EL (cell line): Measurements from ENCODE around the gene RARB.

ENCODE experiments used
- DNase-seq: peaks from one replicate; pipeline ENCODE4 v3.0.0-alpha.2; 2016

Gene RARB

DNA sequence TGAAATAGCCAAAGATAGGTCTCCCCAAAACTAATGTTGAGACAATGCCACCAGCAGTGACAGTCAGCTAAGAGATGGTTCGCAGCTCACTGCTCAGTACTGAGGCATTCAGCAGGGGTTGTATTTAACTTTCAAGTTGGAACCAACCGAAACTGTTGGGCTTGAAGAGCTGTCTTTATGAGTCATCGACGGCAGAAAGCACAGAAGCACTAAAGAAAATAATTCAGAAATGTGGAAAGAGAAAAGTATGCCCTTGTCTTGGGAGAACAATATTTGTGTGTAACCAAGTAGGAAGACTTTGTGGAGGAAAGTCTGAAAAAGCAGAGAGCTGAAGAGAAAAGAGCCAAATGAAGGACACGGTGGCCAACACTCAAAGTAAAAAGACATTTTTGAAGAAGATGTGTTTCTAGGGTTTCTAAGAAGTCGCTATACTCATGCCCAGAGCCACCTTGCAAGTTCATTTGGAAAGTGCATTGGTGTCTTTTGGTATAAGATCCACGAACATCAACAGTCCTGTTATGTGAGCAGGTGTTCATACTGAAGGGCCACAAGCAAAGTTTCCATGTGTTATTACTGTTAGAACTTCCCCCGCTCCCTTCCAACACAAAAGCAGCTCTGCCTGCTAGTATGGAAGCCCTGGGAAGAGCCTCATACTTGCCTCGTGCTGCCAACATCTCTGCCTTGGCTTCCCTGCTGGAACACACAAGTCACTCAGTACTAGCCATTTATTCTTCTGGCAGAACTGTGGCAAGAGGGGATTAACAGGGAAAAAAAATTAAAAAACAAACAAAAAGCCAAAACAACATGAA is 4.1 kb upstream of the RARB start:
- peak; percentile 55 for DNase-seq

DNA sequence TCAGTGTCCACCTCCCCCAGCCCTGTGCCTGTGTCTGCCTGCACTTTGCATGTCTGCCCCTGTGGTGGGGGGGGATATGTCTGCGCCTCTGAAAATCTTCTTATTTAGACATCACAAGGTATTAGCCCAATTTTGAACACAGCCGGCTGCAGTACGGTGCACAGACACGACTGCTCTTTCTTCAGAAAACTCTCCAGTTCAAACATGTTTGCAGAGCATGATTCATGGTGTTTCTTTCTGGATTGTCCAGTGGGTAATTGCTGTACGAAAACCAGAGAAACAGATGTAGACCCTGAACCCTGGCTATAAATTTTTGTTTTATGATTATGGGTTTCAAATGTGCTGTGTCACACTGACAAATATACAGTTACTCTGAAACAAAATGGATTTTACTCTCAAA is 3.4 kb upstream of the RARB start:
- DNase-seq, result peak; percentile 36

DNA sequence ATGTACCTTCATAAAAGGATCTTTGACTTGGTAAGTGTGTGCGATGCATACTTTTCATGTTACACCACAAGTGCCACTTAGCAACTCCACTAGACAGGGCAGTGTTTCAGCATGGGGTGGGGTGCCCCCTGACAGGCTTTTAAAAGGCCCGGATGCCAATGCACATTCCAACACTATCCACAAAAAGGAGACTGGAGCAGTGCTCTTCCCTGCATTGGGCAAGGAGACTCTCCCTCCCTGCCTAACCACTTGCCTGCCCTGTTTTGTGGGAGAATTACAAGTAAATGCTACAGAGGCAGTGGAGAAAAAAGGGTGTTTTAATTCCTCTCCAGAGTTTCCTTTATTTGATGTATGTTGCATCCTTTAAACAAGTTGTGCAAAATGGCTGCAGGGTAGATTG is 1.7 kb upstream of the RARB start:
- peak; percentile 63 for DNase-seq

DNA sequence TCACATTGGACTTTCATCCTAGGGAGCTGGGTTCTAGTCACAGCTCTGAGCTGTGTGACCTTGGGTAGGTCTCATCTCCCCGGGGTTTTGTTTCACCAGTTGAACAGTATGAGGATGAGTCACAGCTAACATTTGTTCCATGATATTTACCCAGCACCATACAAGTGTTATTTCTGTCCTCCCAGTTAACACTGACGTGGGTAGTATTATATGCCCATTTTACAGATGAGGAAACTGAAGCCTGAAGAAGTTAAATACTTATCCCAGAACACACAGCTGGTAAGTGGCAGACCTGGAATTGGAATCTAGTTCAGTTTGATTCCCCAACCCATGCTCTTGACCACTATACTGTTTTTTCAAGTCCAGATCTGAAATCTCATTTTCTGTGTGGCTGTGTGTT is 908 bp upstream of the RARB start:
- peak; percentile 28 for DNase-seq

DNA sequence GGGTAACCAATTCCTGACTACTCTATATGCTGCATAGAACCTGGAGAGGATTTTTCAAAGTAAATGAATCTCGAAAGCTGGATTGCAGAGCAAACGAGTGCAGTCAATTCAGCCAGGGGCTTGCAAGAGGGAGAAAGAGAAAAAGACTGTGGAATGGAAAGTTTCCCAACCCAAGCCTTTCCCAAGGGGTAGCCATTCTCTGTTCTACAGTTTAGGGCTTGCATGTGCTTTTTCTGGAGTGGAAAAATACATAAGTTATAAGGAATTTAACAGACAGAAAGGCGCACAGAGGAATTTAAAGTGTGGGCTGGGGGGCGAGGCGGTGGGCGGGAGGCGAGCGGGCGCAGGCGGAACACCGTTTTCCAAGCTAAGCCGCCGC is 511 bp upstream of the RARB start:
- DNase-seq, result peak; percentile 5

DNA sequence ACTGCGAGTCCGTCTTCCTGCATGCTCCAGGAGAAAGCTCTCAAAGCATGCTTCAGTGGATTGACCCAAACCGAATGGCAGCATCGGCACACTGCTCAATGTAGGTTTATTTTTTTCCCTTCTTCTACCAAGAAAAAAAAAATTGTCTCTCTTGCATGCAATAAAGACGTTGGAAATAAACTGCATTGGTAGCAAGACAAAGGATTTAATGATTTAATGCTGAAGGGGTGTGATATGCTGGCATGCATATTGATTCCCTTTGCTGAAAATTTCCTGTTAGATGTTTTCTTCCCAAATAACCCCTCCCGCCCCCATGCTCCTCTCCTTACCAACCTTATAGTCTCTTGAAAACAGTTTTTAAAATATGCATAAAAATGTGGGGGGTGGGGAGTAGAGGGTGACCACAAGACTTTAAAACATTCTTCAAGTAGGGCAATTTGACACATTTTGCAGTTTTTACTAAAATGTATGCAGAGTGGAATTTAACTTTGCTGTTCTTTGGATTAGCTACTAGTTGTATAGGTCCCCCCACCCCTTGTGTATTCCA is 799 bp downstream of the RARB start:
- DNase-seq, result no peak

DNA sequence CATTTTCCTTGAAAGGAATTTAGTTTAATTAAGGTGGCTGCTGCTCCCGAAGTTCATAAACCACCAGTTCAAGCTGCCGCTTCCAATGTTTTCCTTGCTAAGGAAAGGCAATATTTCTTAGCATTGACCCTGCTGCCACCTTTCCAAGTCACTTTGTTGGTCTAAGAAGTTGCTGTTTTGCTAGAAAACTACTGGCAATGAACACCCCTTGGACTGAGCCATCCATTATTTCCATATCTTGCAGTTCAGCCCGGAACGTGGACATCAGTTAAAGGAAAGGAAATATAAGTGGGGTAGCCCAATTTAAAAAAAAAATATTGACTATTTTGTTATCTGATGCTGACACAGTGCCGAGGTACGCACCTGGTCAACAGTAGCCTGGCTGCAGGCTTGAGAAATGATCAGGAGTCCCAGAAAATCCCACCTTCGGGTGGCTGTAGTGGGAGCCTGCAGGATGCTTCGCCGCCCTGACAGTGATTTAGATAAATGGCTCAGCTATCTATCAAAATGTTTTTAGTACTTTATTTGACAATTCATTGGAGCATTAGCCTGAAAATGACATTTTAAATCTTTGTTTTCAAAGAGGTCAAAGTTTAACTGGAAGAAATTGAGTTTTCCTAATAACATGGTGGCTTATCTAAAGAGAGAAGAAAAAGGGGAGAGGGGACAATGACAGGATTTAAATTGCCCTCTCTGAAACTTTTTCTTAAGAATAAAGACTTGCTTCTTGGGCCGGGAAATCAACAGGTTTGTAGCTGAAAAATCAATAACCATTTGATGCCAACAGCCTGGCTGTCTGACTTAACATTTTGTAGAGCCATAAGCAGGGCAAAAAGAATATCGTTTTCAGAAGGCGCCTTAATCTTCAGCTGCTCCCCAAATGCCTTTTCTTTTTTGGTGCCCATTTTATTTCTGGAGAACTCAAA is 1.6 kb downstream of the RARB start:
- DNase-seq, result no peak

DNA sequence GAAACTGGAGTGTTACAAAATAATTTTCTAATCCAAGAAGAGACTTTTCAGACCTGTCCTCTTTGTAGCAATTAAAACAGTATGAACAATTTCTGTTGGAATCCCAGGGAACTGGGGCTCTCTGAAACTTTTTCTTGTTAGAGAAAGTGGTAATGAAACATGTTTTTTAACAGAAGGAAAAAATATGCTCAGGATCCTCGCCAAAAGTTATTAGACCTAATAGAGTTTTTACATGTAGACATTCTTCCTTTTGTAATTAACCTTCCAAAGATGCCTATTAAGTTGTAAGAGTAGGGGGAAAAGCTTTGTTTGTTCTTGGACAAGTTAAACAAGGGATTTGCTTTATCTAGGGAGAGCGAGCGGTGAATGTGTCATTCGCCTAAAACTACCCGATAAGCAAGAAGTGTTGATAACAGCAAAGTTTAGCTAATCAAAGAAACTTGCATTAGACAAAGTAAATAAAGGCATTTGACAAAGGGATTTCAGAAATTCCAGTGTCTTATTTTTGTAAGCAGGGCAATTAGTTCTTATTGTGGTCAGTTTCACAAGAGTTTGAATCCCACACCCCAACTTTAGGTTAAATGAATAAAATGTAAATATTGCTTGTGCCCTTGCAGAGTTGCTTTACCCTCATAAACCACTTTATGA is 2.3 kb downstream of the RARB start:
- no peak for DNase-seq

DNA sequence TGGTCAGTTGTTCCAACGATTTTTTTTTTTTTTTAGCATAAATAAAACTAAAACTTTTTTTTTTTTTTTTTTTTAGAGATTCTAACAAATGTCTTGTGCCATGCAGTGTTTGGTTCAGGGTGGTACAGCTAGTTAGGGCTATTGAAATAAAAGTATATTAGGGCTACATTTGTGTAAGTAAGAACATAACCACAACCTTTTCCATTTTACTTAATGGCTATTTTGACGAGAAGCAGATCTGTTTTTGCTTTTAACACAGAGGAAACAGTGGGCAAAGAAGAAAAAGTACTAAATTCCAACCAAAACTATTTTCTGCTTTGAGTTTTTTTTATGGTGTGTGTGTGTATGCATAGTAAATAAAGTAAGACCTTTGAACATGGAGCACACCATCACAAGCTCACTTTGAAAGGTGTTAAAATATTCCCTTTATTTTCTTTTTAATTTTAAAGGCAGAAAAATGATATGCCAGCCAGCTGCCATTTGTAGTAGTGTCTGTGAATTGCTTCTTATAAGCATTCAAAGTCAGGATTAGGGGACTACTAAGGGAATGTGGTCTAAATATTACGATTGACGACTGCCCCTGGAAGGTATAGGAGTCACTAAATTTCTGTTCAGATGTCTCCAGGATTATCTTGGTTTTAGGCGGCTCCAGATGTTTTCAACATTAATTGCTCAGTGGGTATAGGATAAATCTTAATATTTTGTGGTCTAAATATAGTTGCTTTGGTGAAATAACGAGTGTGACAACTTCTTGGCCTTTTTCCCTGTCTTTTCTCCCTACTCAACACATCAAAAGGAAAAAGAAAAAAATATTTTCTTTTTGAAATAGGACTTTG is 3.1 kb downstream of the RARB start:
- DNase-seq, result no peak

DNA sequence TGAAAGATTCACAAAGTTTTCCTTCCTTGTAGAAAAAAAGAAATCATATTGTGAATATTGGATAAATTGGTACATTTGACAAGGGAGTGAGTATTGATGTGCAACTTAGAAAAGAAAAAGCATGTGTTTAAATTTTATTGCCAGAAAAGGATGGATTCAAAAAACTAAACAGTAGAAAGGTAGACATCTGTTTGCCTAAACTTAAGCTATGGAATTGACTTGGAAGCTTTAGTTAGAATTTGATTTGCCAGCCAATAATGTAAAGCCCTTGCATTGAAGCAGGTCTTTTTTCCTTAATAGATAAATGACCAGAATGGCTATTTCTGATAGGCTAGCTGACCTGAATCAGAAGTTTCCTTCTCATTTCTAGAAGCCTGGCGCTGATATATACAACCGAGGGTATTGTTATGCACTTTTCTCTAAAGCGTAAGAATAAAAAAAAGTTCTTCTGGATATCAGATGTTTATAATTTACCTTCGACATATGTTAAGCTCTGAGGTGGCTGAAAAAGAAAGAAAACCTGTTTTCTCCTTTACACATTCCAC is 4.2 kb downstream of the RARB start:
- no peak for DNase-seq

DNA sequence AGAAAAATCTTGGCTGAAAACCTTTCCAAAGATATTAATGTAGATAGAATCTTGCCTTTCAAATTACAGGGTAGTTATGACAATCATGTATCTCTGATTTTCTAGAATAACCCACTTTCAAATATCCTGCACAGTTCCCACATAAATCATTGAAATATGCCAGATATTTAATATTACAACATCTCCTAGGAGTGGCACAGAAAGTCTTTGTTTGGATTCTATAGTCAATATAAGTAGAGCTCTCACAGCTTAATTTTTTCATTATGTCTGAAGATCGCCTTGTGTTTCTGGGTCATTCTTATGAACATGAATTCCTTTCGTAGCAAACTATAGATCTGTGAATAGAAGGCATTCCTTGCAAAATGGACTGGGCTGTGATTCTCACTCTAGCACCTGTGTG is 5.0 kb downstream of the RARB start:
- no peak for DNase-seq

DNA sequence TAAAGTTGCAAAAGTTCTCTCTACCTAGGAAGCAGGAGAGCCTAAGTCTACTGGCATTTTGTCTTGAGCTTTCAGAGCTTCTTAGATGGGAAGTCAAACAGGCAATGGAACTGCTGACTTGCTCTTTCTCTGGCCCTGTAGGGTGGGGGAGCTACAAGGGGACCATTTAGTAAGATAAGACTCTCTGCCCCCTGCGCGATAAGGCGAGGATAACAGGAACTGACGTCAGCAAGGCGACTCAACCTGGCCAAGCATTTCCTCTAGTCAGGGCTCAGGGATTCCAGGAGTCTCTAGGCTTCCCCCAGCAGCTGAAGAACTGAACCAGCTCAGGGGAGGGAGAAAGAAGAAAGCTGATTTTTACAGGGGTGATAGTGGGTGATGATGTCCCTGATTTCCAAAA is 5.8 kb downstream of the RARB start:
- DNase-seq, result no peak

DNA sequence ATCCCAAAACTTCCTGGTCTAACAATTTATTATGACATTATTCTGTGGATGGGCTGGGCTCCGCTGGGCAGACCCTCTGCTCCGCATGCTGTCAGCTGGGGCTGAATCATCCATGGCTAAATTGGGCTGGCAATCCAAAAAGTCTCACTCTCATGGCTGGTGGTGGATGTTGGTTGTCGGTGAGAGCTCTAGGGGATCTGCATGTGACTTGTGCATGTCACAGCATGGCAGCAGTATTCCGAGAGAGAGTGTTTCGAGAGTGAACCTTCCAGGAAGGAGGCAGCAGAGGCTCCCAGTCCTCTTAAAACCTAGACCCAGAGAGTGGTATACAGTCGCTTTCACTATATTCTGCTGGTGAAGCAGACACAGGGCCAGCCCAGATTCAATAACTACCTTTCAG is 9.9 kb downstream of the RARB start:
- DNase-seq, result no peak

DNA sequence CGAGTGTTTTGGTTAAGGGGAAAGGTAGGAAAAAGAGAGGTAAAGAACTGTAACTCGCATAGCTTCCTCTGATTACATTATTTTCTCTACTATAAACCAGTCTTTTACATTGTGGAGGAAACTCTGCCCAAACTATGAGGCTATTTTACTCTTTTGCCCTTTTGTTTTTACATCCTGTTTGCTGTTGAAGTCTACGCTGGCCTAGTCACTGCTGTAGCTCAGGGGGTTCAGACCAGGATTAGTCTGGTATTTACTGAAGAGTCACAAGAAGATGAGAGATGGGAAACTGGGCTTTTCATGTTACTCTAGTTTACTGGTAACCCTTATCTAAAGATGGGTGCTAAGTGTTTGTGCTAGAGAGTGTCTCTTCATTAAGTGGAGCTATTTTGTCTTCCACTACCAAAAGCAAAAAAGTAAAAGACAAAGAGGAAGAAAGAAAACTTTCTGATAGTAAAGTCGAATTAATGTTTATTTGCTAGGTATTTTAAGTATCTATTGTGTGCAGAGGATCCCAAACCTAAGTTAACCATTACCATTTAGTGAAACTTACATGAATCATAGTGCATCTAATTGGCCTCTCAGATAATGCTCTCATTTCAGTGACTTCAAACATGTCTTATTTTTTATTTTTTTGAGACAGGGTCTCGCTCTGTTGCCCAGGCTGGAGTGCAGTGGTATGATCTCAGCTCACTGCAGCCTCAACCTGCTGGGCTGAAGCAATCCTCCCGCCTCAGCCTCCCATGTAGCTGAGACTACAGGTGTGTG is 10.9 kb downstream of the RARB start:
- no peak for DNase-seq

DNA sequence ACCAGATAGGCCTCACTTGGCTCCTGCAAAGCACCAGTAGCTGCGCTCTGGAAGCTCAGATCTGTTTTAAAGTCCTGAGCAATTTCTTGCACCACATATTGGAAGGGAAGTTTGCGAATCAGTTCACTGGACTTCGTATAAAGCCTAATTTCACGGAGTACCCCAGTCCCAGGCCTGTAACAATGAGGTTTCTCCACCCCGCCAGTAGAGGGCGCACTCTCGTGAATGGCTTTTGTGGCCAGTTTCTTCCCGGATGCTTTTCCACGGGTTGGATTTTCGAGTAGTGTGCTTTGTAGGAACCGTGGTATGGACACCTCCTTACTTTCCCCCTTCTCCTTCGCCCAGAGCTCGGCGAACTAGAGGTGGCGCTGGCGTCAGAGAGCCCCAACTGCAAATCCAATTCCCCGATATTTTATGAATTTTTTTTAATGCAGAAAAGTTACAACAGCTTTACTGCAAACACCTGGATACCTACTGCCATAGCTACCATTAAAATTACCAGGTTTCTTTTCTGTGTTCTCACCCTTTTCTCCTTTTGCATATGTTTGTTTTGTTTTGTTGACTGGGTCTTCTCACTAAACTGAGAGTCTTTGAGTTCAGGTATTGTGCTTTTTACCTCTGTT is 13.3 kb downstream of the RARB start:
- no peak for DNase-seq

DNA sequence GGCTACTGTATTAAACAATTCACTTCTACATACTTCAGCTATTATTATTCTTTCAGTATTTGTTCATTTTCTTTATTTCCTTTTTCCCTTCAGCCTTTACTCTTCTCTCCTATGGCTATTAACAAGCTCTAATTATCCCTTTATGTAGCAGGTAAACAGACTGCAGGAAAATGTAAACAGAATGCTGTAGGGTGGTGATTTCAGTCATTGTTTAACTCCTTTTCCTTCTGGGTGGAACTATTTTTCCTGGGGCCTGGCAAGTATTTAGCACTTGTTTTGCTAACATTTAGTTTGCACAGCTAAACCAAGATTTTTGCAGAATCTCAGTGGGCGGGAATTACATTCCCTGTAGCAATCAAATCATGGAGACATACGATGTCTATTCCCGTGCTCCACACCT is 14.4 kb downstream of the RARB start:
- no peak for DNase-seq

DNA sequence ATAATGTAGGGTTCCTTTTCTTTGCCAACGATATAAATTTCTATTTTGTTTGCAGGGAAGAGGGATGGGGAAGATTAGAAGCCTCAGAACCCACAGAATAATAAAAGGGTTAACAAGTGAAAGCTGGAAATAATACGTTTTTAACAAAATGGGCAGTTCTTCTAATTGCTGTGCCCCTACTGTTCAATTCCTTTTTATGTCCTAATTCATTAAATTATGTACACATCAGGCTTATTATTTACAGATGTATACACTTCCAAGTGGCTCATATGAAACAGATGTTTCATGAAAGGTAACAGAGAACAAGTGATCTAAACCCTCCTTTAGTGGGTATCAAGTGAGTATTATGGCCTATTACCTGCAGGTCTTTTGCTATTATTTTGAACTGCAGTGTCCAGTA is 16.2 kb downstream of the RARB start:
- no peak for DNase-seq

DNA sequence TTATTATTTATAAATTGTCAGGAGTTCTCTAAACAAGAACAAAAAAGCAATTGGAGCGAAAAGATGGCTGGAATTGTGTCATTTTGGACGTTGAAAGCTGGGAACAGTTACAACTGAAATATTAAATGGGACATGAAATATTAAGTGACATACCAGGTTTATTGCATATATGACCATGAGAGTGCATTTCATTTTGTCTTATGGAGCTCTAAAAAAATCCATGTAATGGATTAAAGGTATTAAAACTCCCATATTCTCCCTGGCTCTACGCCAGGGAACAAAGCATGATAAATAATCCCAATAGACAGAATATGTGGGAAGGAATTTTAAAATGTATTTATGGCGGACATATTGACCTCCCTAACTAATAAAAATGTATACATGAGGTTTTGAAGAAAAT is 17.7 kb downstream of the RARB start:
- no peak for DNase-seq

DNA sequence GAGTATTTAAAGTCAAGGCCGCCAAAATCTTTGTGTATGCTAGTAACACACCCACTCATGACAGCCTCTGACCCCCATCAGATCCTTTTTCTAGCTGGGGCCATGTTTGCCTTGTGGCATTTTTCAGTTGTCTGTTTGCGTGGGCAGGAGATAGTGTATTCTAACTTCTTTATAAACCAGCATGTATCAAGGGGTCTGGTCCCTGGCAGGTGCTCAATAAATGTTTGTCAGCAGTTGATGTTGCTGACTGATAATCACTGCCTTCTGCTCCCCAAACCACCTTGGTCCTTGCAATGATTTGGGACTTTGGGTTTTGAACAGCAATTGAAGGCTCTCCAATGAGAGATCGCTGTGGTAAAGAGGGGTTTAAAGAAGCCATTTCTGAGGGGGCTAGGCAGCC is 19.2 kb downstream of the RARB start:
- DNase-seq, result no peak

DNA sequence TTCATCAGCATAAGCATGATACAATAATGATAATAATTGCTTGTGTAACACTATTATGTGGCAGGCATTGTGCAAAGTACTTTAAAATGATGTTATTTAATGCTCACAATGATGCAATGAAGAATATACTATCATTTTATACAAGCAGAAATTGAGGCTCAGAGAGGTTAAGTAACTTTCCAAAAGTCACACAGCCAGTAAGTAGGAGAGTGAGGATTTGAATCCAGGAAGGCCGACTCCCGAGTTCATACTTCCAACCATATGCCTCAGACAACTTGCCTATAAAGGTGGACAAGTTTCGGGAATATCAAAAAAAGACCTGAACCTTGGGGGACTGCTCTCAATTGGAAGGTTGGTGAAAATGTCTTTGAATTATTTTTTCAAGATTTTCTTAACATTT is 19.9 kb downstream of the RARB start:
- DNase-seq, result no peak
